Thoracic aorta (tissue), 2 donors: ENCODE data around the gene OR1F1. TPM values are rescaled to one million over a fixed set of nuclear protein-coding genes. Genes with fewer than 3 reads are reported as not detected.

Experiments used
- ATAC-seq: fragments of 150-250 bp; one replicate; pipeline ENCODE4 v1.8.0; 2017; ENCODE audit warnings: low read depth; ENCODE audit not compliant: insufficient number of reproducible peaks, low FRiP score
- DNase-seq: peaks from one replicate; pipeline ENCODE4 v3.0.0-alpha.2; 2020; ENCODE audit warnings: low spot score
- H3K27ac ChIP-seq, 2 donors: fragments of 200-600 bp; sonication (generic); 1 replicate in 1 of 2; 2 replicates in 1 of 2; pipeline ENCODE4 v1.5.1; 2016; ENCODE audit warnings: mild to moderate bottlenecking in 2 of 2, moderate library complexity in 2 of 2
- H3K27me3 ChIP-seq: fragments of 200-600 bp; sonication (generic); replicated peaks from 2 replicates; pipeline ENCODE4 v1.6.0; 2016; ENCODE audit warnings: mild to moderate bottlenecking; ENCODE audit not compliant: insufficient read depth
- H3K36me3 ChIP-seq: fragments of 200-600 bp; sonication (generic); one replicate; pipeline ENCODE4 v1.5.1; 2016
- H3K4me1 ChIP-seq, 2 donors: fragments of 200-600 bp; sonication (generic); 1 replicate in 1 of 2; 2 replicates in 1 of 2; pipeline versions ENCODE4 v1.5.1 to v1.6.0; 2016; ENCODE audit warnings: low read depth in 2 of 2, mild to moderate bottlenecking in 1 of 2; ENCODE audit not compliant: control insufficient read depth in 1 of 2
- H3K4me3 ChIP-seq: fragments of 200-600 bp; sonication (generic); 2 replicates; pipeline ENCODE4 v1.5.1; 2016; ENCODE audit warnings: mild to moderate bottlenecking
- H3K9me3 ChIP-seq: fragments of 200-600 bp; sonication (generic); 2 replicates; pipeline ENCODE4 v1.5.1; 2016
- total RNA-seq, 2 donors: library from RNA; depleted of rRNA; stranded (reverse); fragments of >200 nt; gene quantifications; one replicate each; pipeline versions ENCODE4 v1.1.0 to v1.2.3, GENCODE V29; 2016
- TF ChIP-seq, protein P1 (sequence below): fragments of 200-600 bp; sonication (generic); IDR thresholded peaks from one replicate; pipeline ENCODE4 v1.5.1; 2019; ENCODE audit warnings: antibody characterized with exemption

The OR1F1 gene
- total RNA-seq, 2 donors from 2014 or later: not detected

DNA sequence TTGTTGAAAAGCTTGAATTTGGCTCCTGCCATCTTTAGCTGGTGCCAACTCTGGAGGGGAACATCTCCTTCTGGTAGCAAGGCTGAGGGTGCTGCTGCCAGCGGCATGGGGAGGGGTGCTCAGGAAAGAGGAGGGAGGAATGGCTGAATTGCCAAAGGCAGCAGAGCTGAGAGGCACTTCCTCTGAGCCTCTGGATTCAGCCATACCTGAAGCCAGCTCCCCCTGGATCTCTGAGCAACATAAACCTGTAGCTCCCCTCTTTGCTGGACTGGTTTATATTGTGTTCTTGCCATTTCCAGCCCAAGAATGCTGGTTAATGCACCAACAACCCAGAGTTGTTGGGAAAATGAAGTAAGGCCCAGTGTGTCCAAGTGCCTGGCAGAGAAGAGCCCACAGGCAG is 61.0 kb downstream of the OR1F1 start:
- ATAC-seq: no peak
- no peak for DNase-seq
- H3K4me1 ChIP-seq: no peaks in the 10 kb centered on the region
- H3K4me3 ChIP-seq: no peak overlapping the region
- TF ChIP-seq, protein P1, sequence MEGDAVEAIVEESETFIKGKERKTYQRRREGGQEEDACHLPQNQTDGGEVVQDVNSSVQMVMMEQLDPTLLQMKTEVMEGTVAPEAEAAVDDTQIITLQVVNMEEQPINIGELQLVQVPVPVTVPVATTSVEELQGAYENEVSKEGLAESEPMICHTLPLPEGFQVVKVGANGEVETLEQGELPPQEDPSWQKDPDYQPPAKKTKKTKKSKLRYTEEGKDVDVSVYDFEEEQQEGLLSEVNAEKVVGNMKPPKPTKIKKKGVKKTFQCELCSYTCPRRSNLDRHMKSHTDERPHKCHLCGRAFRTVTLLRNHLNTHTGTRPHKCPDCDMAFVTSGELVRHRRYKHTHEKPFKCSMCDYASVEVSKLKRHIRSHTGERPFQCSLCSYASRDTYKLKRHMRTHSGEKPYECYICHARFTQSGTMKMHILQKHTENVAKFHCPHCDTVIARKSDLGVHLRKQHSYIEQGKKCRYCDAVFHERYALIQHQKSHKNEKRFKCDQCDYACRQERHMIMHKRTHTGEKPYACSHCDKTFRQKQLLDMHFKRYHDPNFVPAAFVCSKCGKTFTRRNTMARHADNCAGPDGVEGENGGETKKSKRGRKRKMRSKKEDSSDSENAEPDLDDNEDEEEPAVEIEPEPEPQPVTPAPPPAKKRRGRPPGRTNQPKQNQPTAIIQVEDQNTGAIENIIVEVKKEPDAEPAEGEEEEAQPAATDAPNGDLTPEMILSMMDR: no peak
- H3K27me3 ChIP-seq: no peaks in the 10 kb centered on the region
- H3K27ac ChIP-seq: no peak overlapping the region
- H3K36me3 ChIP-seq: no peaks in the 10 kb centered on the region
- no peaks in the 10 kb centered on the region for H3K9me3 ChIP-seq

DNA sequence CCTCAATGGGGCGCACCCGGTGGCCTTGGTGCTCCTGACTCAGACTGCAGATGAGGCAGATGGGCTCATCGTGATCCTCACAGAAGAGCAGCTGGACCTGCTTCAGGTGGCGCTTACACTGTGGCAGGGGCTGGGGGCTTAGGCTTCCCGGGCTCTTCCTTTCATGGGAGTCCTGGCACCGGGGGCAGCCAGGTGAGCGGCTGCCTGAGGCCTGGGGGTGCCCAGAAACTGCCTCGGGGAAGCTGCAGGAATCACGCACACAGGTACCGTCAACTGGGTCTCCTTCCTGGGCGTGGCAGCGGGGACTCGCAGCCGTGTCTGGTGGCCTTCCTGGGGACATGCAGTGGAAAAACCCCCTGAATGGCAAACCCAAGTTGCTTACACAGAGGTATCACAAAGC is 61.4 kb downstream of the OR1F1 start:
- TF ChIP-seq, protein P1: no peak
- no peaks in the 10 kb centered on the region for H3K4me1 ChIP-seq

DNA sequence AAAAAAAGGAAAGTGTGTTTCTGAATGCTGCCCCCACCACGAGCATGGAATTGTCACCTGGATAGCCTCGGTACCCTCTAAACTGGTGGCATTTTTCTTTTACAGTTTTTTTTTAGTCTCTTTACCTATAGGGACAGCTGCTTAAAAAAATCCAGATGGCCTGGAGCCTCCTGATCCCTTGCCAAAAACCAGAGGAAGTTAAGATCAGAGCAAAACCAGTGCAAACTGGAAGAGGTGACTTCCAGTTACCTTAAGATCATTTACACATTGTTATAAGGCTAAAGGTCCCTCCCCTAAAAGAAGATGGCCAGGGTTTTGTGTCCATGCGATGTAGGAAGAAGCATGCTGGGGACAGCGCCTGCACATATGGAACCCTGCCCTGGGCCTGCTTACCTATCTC is 65.0 kb downstream of the OR1F1 start:
- no peaks in the 10 kb centered on the region for H3K27me3 ChIP-seq
- TF ChIP-seq, protein P1: no peak
- no peak for ATAC-seq
- no peak for DNase-seq
- H3K4me1 ChIP-seq: no peaks in the 10 kb centered on the region
- no peak overlapping the region for H3K27ac ChIP-seq
- no peaks in the 10 kb centered on the region for H3K9me3 ChIP-seq
- H3K36me3 ChIP-seq: no peaks in the 10 kb centered on the region
- no peak overlapping the region for H3K4me3 ChIP-seq

More for the DNA sequence above, 61.4 kb downstream of the OR1F1 start:
- Histone ChIP-seq H3K36me3 (no peaks in the 10 kb centered on the region), H3K27ac (no peak overlapping the region), H3K9me3 (no peaks in the 10 kb centered on the region), H3K4me3 (no peak overlapping the region), H3K27me3 (no peaks in the 10 kb centered on the region)
- ATAC-seq: no peak
- no peak for DNase-seq

DNA sequence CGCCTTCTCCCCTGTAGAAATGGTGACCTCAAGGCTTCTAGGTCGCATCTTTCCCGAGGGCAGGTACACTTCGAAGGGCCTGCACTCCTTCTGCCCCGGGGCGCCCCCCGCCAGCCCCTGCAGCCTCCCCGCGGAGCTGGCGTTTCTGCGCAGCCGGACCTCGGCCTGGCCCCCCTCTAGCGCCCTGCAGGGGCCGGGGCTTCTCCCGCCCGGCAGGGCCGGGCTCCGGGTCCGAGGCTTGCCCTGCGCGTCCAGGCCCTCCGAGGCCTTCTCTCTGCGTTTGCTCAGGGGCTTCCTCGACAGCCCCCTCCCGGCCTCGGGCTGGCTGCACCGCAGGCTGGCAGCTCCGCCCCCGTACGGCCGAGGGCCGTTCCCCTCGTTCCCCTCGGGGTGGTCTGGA is 66.3 kb downstream of the OR1F1 start:
- Histone ChIP-seq H3K9me3 (no peaks in the 10 kb centered on the region), H3K27me3 (no peaks in the 10 kb centered on the region), H3K27ac (no peak overlapping the region), H3K4me1 (no peaks in the 10 kb centered on the region), H3K4me3 (no peak overlapping the region), H3K36me3 (no peaks in the 10 kb centered on the region)
- ATAC-seq (no peak), DNase-seq (no peak)
- TF ChIP-seq, protein P1: no peak

Other genes starting within 250 kb of the OR1F1 start
- not detected for gene KREMEN2, start 223.9 kb upstream of the OR1F1 start, total RNA-seq
- 1 to 10 TPM; 3.1 to 5.8 TPM for gene PAQR4, start 218.9 kb upstream of the OR1F1 start, total RNA-seq
- 1 to 10 TPM in 1 of 2 donors, not detected in 1; 5.9 TPM for gene PKMYT1, start 207.8 kb upstream of the OR1F1 start, total RNA-seq
- gene CLDN9, start 175.3 kb upstream of the OR1F1 start, total RNA-seq: 1 to 10 TPM in 1 of 2 donors, not detected in 1; 1.5 TPM
- gene CLDN6, start 170.0 kb upstream of the OR1F1 start, total RNA-seq: not detected
- gene TNFRSF12A, start 167.8 kb upstream of the OR1F1 start, total RNA-seq: 100 to 1,000 TPM; 274 to 461 TPM
- 100 to 1,000 TPM in 1 of 2 donors, 10 to 100 TPM in 1; 19.9 to 120 TPM for gene HCFC1R1, start 164.3 kb upstream of the OR1F1 start, total RNA-seq
- 10 to 100 TPM; 19.0 to 24.7 TPM for gene THOC6, start 164.2 kb upstream of the OR1F1 start, total RNA-seq
- gene BICDL2, start 151.3 kb upstream of the OR1F1 start, total RNA-seq: 1 to 10 TPM in 1 of 2 donors, not detected in 1; 1.1 TPM
- 1 to 10 TPM in 1 of 2 donors, not detected in 1; 4.2 TPM for gene MMP25, start 141.6 kb upstream of the OR1F1 start, total RNA-seq
- 10 to 100 TPM; 42.4 to 55.4 TPM for gene IL32, start 122.6 kb upstream of the OR1F1 start, total RNA-seq
- not detected for gene ZSCAN10, start 88.9 kb upstream of the OR1F1 start, total RNA-seq
- 10 to 100 TPM; 16.4 to 19.4 TPM for gene ZNF205, start 75.6 kb upstream of the OR1F1 start, total RNA-seq
- 10 to 100 TPM in 1 of 2 donors, 1 to 10 TPM in 1; 5.9 to 16.2 TPM for gene ZNF213, start 53.2 kb upstream of the OR1F1 start, total RNA-seq
- gene ZNF200, start 47.0 kb downstream of the OR1F1 start, total RNA-seq: 10 to 100 TPM in 1 of 2 donors, 1 to 10 TPM in 1; 1.2 to 11.1 TPM
- 1 to 10 TPM; 3.5 to 6.1 TPM for gene MEFV, start 68.4 kb downstream of the OR1F1 start, total RNA-seq
- gene ZNF263, start 95.3 kb downstream of the OR1F1 start, total RNA-seq: 10 to 100 TPM; 41.4 to 59.5 TPM
- gene TIGD7, start 117.2 kb downstream of the OR1F1 start, total RNA-seq: 1 to 10 TPM; 2.3 to 5.1 TPM
- gene ZNF75A, start 117.3 kb downstream of the OR1F1 start, total RNA-seq: 10 to 100 TPM; 11.5 to 41.6 TPM
- gene OR2C1, start 167.7 kb downstream of the OR1F1 start, total RNA-seq: not detected
- 10 to 100 TPM; 12.5 to 15.0 TPM for gene ZSCAN32, start 212.8 kb downstream of the OR1F1 start, total RNA-seq
- gene ZNF174, start 213.0 kb downstream of the OR1F1 start, total RNA-seq: 10 to 100 TPM in 1 of 2 donors, 1 to 10 TPM in 1; 5.4 to 16.8 TPM